ENCODE measurements around the gene TMEFF2.

DNA sequence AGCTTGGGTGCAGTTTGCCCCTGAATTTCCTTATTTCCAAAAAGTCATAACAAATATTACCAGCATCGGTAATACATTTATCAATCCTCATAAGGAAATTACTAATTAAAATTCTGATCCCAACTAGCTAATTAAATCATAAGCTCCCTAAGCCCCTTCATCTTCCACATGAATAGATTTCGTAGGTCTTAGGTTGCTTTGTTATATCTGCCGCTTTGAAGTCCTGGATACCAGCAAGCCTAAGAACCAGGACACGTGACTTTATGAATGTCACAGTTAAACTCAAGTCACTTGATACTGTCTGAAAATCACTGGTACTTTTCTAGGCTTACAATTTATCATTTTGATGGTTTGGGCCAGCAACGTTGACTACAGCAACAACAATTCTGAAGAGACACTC, 213.0 kb downstream of the TMEFF2 start:
- TF ChIP-seq, protein P1, sequence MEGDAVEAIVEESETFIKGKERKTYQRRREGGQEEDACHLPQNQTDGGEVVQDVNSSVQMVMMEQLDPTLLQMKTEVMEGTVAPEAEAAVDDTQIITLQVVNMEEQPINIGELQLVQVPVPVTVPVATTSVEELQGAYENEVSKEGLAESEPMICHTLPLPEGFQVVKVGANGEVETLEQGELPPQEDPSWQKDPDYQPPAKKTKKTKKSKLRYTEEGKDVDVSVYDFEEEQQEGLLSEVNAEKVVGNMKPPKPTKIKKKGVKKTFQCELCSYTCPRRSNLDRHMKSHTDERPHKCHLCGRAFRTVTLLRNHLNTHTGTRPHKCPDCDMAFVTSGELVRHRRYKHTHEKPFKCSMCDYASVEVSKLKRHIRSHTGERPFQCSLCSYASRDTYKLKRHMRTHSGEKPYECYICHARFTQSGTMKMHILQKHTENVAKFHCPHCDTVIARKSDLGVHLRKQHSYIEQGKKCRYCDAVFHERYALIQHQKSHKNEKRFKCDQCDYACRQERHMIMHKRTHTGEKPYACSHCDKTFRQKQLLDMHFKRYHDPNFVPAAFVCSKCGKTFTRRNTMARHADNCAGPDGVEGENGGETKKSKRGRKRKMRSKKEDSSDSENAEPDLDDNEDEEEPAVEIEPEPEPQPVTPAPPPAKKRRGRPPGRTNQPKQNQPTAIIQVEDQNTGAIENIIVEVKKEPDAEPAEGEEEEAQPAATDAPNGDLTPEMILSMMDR (IDR thresholded peaks at IDR 0.05; ENCODE audit: insufficient read depth, low read length, poor library complexity, severe bottlenecking) = no peak
- no peak for TF ChIP-seq EZH2phosphoT487 (conservative IDR thresholded peaks at IDR 0.05; ENCODE audit: low read length)

Measured in SU-DHL-6 (cell line).